GM23248 (cell line): Measurements from ENCODE around the gene TMC2. TPM values are rescaled to one million over a fixed set of nuclear protein-coding genes. Genes with fewer than 3 reads are reported as not detected.

ENCODE experiments used
- DNase-seq: peaks from one replicate; pipeline ENCODE4 v3.0.0-alpha.2; 2015
- H2AFZ ChIP-seq: fragments of 200-600 bp; sonication (generic); 2 replicates; pipeline ENCODE4 v1.6.1; 2016; ENCODE audit warnings: antibody characterized with exemption
- H3F3A ChIP-seq: fragments of 200-600 bp; sonication (generic); 2 replicates; pipeline ENCODE4 v1.6.1; 2016; ENCODE audit warnings: mild to moderate bottlenecking, antibody characterized with exemption, mixed run types; ENCODE audit not compliant: insufficient read depth
- H3K27ac ChIP-seq: fragments of 200-600 bp; sonication (generic); 2 replicates; pipeline ENCODE4 v1.5.1; 2016; ENCODE audit warnings: mild to moderate bottlenecking
- H3K27me3 ChIP-seq: fragments of 200-600 bp; sonication (generic); replicated peaks from 2 replicates; pipeline ENCODE4 v1.6.1; 2016; ENCODE audit warnings: mild to moderate bottlenecking; ENCODE audit not compliant: insufficient read depth
- H3K36me3 ChIP-seq: fragments of 200-600 bp; sonication (generic); 2 replicates; pipeline ENCODE4 v1.6.1; 2016; ENCODE audit warnings: low read depth, mild to moderate bottlenecking
- H3K4me1 ChIP-seq: fragments of 200-600 bp; sonication (generic); 2 replicates; pipeline ENCODE4 v1.6.1; 2016; ENCODE audit warnings: mild to moderate bottlenecking; ENCODE audit not compliant: insufficient read depth
- H3K4me2 ChIP-seq: fragments of 200-600 bp; sonication (generic); one replicate; pipeline ENCODE4 v1.6.1; 2016; ENCODE audit warnings: mild to moderate bottlenecking; ENCODE audit not compliant: unreplicated experiment
- H3K4me3 ChIP-seq: fragments of 200-600 bp; sonication (generic); 2 replicates; pipeline ENCODE4 v1.5.1; 2016; ENCODE audit warnings: mild to moderate bottlenecking
- H3K79me2 ChIP-seq: fragments of 200-600 bp; sonication (generic); 2 replicates; pipeline ENCODE4 v1.6.1; 2016; ENCODE audit warnings: mild to moderate bottlenecking; ENCODE audit not compliant: insufficient read depth
- H3K9ac ChIP-seq: fragments of 200-600 bp; sonication (generic); 2 replicates; pipeline ENCODE4 v1.6.1; 2016; ENCODE audit warnings: mild to moderate bottlenecking
- H3K9me2 ChIP-seq: fragments of 200-600 bp; sonication (generic); 2 replicates; pipeline ENCODE4 v1.6.1; 2016; ENCODE audit warnings: mixed run types, mild to moderate bottlenecking, moderate library complexity; ENCODE audit not compliant: insufficient read depth
- H3K9me3 ChIP-seq: fragments of 200-600 bp; sonication (generic); one replicate; pipeline ENCODE4 v1.6.1; 2017; ENCODE audit warnings: low read depth
- H4K20me1 ChIP-seq: fragments of 200-600 bp; sonication (generic); 2 replicates; pipeline ENCODE4 v1.6.0; 2016; ENCODE audit not compliant: insufficient read depth
- EZH2 ChIP-seq: fragments of 200-600 bp; sonication (generic); IDR thresholded peaks from 2 replicates; pipeline ENCODE4 v1.6.1; 2018; ENCODE audit warnings: antibody characterized with exemption, mild to moderate bottlenecking; ENCODE audit not compliant: insufficient read depth, poor library complexity, severe bottlenecking
- EZH2phosphoT487 ChIP-seq: fragments of 200-600 bp; sonication (generic); IDR thresholded peaks from 2 replicates; pipeline ENCODE4 v1.6.1; 2018; ENCODE audit warnings: antibody characterized with exemption, moderate library complexity, mild to moderate bottlenecking, low read depth; ENCODE audit not compliant: insufficient read depth
- WGBS, 2 experiments: methylation state at CpG; one replicate each; pipeline ENCODE4 v1.1.6; 2015 to 2017; ENCODE audit warnings: low lambda C conversion rate in 2 of 2, low coverage in 1 of 2; ENCODE audit errors: missing lambda C conversion rate in 2 of 2; 5-methylcytosine and 5-hydroxymethylcytosine counted together
- in situ Hi-C: fragments of 300-500 bp; cut with MboI; formaldehyde crosslinking; loops from 2 replicates; pipeline ENCODE4 v1.15.0; 2020
- polyA plus RNA-seq: library from polyadenylated mRNA; unstranded; fragments of >200 nt; fragmentation: Nextera tagmentation; extraction: Ambion mirVana; gene quantifications from 2 replicates; pipeline ENCODE4 v1.2.1, GENCODE V29; 2016
- total RNA-seq: library from RNA; depleted of rRNA; stranded (reverse); fragments of >200 nt; shearing (Covaris generic); gene quantifications from 2 replicates; pipeline ENCODE4 v1.2.3, GENCODE V29; 2014

Gene TMC2
- total and polyA plus RNA-seq, 2 experiments from 2014 or later = not detected

- in situ Hi-C loops = no loop called here
- H3K79me2 ChIP-seq = no peaks in the 10 kb centered on the region
- no peaks in the 10 kb centered on the region for H3K9me2 ChIP-seq
- H2AFZ ChIP-seq = no peak overlapping the region
- H4K20me1 ChIP-seq = no peaks in the 10 kb centered on the region
- H3F3A ChIP-seq = no peaks in the 10 kb centered on the region
- TF ChIP-seq EZH2phosphoT487 (no peak), EZH2 (no peak)
- no peak overlapping the region for H3K4me2 ChIP-seq
- no peak overlapping the region for H3K4me3 ChIP-seq
- no peak overlapping the region for H3K9ac ChIP-seq
- DNase-seq = no peak
- no peaks in the 10 kb centered on the region for H3K4me1 ChIP-seq
- H3K27me3 ChIP-seq = peaks cover 29% of the 10 kb centered on the region
- no peaks in the 10 kb centered on the region for H3K9me3 ChIP-seq
- 27 to 28% methylated on average over 10 of the region's 10 CpGs for WGBS, 2 experiments
- H3K27ac ChIP-seq = no peak overlapping the region
- no peaks in the 10 kb centered on the region for H3K36me3 ChIP-seq
Observed at GRCh38 chr20:2578475-2579192, 42.3 kb downstream of the TMC2 start.

- Histone ChIP-seq H3K4me3 (no peak overlapping the region), H3K4me1 (peaks cover 10% of the 10 kb centered on the region; the same call in 1 of the 2 replicates), H3K9me3 (no peaks in the 10 kb centered on the region), H2AFZ (no peak overlapping the region), H3K4me2 (no peak overlapping the region), H3K27ac (no peak overlapping the region), H3K9ac (no peak overlapping the region), H3K79me2 (no peaks in the 10 kb centered on the region), H4K20me1 (no peaks in the 10 kb centered on the region), H3K36me3 (no peaks in the 10 kb centered on the region), H3K27me3 (peaks cover 14% of the 10 kb centered on the region; the same call in 1 of the 2 replicates), H3F3A (no peaks in the 10 kb centered on the region), H3K9me2 (no peaks in the 10 kb centered on the region)
- 15 to 25% methylated on average over 1 of the region's 1 CpG for WGBS, 2 experiments
- DNase-seq = peak; percentile 54
- in situ Hi-C loops = no loop called here
- no peak for TF ChIP-seq EZH2
- no peak for TF ChIP-seq EZH2phosphoT487
Observed at GRCh38 chr20:2585811-2586210, 49.4 kb downstream of the TMC2 start.

- no peak overlapping the region for H3K9ac ChIP-seq
- H3F3A ChIP-seq = no peaks in the 10 kb centered on the region
- H3K4me2 ChIP-seq = no peak overlapping the region
- H3K27me3 ChIP-seq = peaks cover 26% of the 10 kb centered on the region
- H3K79me2 ChIP-seq = no peaks in the 10 kb centered on the region
- H3K9me2 ChIP-seq = no peaks in the 10 kb centered on the region
- H3K36me3 ChIP-seq = no peaks in the 10 kb centered on the region
- no peak overlapping the region for H3K27ac ChIP-seq
- TF ChIP-seq EZH2phosphoT487 (no peak), EZH2 (no peak)
- WGBS, 2 experiments = 18 to 30% methylated on average over 1 of the region's 1 CpG
- no peak for DNase-seq
- H3K4me1 ChIP-seq = no peaks in the 10 kb centered on the region
- H4K20me1 ChIP-seq = no peaks in the 10 kb centered on the region
- no peak overlapping the region for H3K4me3 ChIP-seq
- H3K9me3 ChIP-seq = no peaks in the 10 kb centered on the region
- in situ Hi-C loops = no loop called here
- H2AFZ ChIP-seq = no peak overlapping the region
Observed at GRCh38 chr20:2593756-2594155, 57.4 kb downstream of the TMC2 start.

- Histone ChIP-seq H3F3A (no peaks in the 10 kb centered on the region), H3K4me2 (no peak overlapping the region), H3K27me3 (peaks cover 23% of the 10 kb centered on the region), H3K36me3 (no peaks in the 10 kb centered on the region), H3K9ac (no peak overlapping the region), H3K9me3 (no peaks in the 10 kb centered on the region), H3K79me2 (no peaks in the 10 kb centered on the region), H3K4me1 (no peaks in the 10 kb centered on the region), H4K20me1 (no peaks in the 10 kb centered on the region), H3K4me3 (no peak overlapping the region), H3K27ac (no peak overlapping the region), H3K9me2 (no peaks in the 10 kb centered on the region), H2AFZ (no peak overlapping the region)
- no peak for DNase-seq
- TF ChIP-seq EZH2 (no peak), EZH2phosphoT487 (no peak)
- in situ Hi-C loops = no loop called here
- WGBS, 2 experiments = 60 to 62% methylated on average over 2 of the region's 2 CpGs
Observed at GRCh38 chr20:2595076-2595475, 58.7 kb downstream of the TMC2 start.
